ENCODE results near the gene YBX2.
A peak's percentile ranks its signal among the peaks of the same experiment; 100 is the strongest.
"Not testable (repeated sequence)": the region's sequence is repeated elsewhere in the genome, so short reads cannot be mapped to it uniquely, and the experiment has no call there.

The YBX2 gene

GRCh38 chr17:7294614-7295153 is at the start of gene YBX2:
YBX2 (minus strand) TSS chr17:7294639; CDS start chr17:7294500, 139 bp downstream.
- DNase-seq = peak; percentile 94

GRCh38 chr17:7343250-7343649 is 48.8 kb upstream of the YBX2 start:
- DNase-seq = no peak

- DNase-seq = no peak
These were observed 47.4 kb upstream of the YBX2 start for GRCh38 chr17:7341842-7342241.

- no peak for DNase-seq
These were observed 45.7 kb upstream of the YBX2 start for GRCh38 chr17:7340179-7340578.

- not testable (repeated sequence) for DNase-seq
These were observed 43.2 kb upstream of the YBX2 start for GRCh38 chr17:7337600-7337999.

GRCh38 chr17:7336240-7337175 is 42.1 kb upstream of the YBX2 start, which contains the start of gene ACAP1:
ACAP1 (plus strand) TSS chr17:7336529; CDS start chr17:7336735, 206 bp downstream.
- DNase-seq = no peak

GRCh38 chr17:7335765-7336164 is 41.3 kb upstream of the YBX2 start:
- not testable (repeated sequence) for DNase-seq

- DNase-seq = no peak
These were observed 40.6 kb upstream of the YBX2 start for GRCh38 chr17:7334938-7335538.

- not testable (repeated sequence) for DNase-seq
These were observed 38.2 kb upstream of the YBX2 start for GRCh38 chr17:7332600-7333069.

GRCh38 chr17:7332111-7332510 is 37.7 kb upstream of the YBX2 start:
- no peak for DNase-seq

GRCh38 chr17:7330638-7331015 is 36.2 kb upstream of the YBX2 start:
- no peak for DNase-seq

GRCh38 chr17:7329997-7330637 is 35.7 kb upstream of the YBX2 start:
- DNase-seq = peak; percentile 96

GRCh38 chr17:7329374-7329996 is 35.0 kb upstream of the YBX2 start:
- peak; percentile 100 for DNase-seq

GRCh38 chr17:7328840-7329373 is 34.5 kb upstream of the YBX2 start, which contains the start of gene NEURL4:
NEURL4 (minus strand) TSS chr17:7329335; CDS start chr17:7329312, 23 bp downstream.
- no peak for DNase-seq

- no peak for DNase-seq
These were observed 33.6 kb upstream of the YBX2 start for GRCh38 chr17:7328009-7328408.

GRCh38 chr17:7327501-7327900 is 33.1 kb upstream of the YBX2 start:
- no peak for DNase-seq

GRCh38 chr17:7327056-7327455 is 32.6 kb upstream of the YBX2 start:
- no peak for DNase-seq

- DNase-seq = peak; percentile 49
These were observed 31.7 kb upstream of the YBX2 start for GRCh38 chr17:7326186-7326585.

- DNase-seq = peak; percentile 40
These were observed 30.6 kb upstream of the YBX2 start for GRCh38 chr17:7325031-7325528.

GRCh38 chr17:7324438-7324779 is 30.0 kb upstream of the YBX2 start:
- no peak for DNase-seq

- DNase-seq = peak; percentile 86
These were observed 29.4 kb upstream of the YBX2 start for GRCh38 chr17:7323731-7324437.

Data from islet precursor cell (in vitro differentiated cells).